Suprapubic skin (tissue), 4 donors: Measurements from ENCODE around the gene ATP5F1A. TPM values are rescaled to one million over a fixed set of nuclear protein-coding genes. Genes with fewer than 3 reads are reported as not detected.
"Not testable (repeated sequence)": the region's sequence is repeated elsewhere in the genome, so short reads cannot be mapped to it uniquely, and the experiment has no call there.

Source experiments
- DNase-seq, 2 donors: peaks; one replicate each; pipeline ENCODE4 v3.0.0-alpha.2; 2019; ENCODE audit warnings: low spot score in 2 of 2
- H3K27ac ChIP-seq: fragments of 200-600 bp; sonication (generic); one replicate; pipeline ENCODE4 v1.5.1; 2019
- H3K27me3 ChIP-seq: fragments of 200-600 bp; sonication (generic); one replicate; pipeline ENCODE4 v1.5.1; 2019
- H3K36me3 ChIP-seq: fragments of 200-600 bp; sonication (generic); one replicate; pipeline ENCODE4 v1.5.1; 2019
- H3K4me1 ChIP-seq: fragments of 200-600 bp; sonication (generic); one replicate; pipeline ENCODE4 v1.5.1; 2019
- H3K4me3 ChIP-seq: fragments of 200-600 bp; sonication (generic); one replicate; pipeline ENCODE4 v1.5.1; 2019; ENCODE audit warnings: mild to moderate bottlenecking
- H3K9me3 ChIP-seq: fragments of 200-600 bp; sonication (generic); one replicate; pipeline ENCODE4 v1.5.1; 2019
- EP300 ChIP-seq: sonication (generic); formaldehyde crosslinking; IDR thresholded peaks from one replicate; pipeline ENCODE4 v1.6.1; 2017; ENCODE audit warnings: antibody characterized with exemption
- POLR2A ChIP-seq, 2 donors: fragments of 450-650 bp; IDR thresholded peaks; one replicate each; pipeline ENCODE4 v1.6.1; 2017; ENCODE audit warnings: antibody characterized with exemption in 2 of 2, mild to moderate bottlenecking in 2 of 2, moderate library complexity in 2 of 2
- POLR2AphosphoS5 ChIP-seq, 3 donors: sonication (generic); formaldehyde crosslinking; IDR thresholded peaks; one replicate each; pipeline ENCODE4 v1.6.1; 2017; ENCODE audit warnings: antibody characterized with exemption in 3 of 3
- WGBS: methylation state at CpG from one replicate; pipeline ENCODE4 v1.1.5; 2018; 5-methylcytosine and 5-hydroxymethylcytosine counted together
- total RNA-seq, 4 donors: library from RNA; depleted of rRNA; stranded (reverse); fragments of >200 nt; gene quantifications; one replicate each; pipeline ENCODE4 v1.1.0, GENCODE V29; 2016
- TF ChIP-seq, protein P1 (sequence below), 2 donors: fragments of 200-600 bp in 1 of 2; fragments of 450-650 bp in 1 of 2; sonication (generic) in 1 of 2; IDR thresholded peaks; one replicate each; pipeline ENCODE4 v1.5.1; 2016 to 2019; ENCODE audit warnings: antibody characterized with exemption in 2 of 2, mild to moderate bottlenecking in 1 of 2, moderate library complexity in 1 of 2

Gene ATP5F1A
- total RNA-seq, 4 donors from 2014 or later = 250 to 584 (median 489) TPM

GRCh38 chr18:46130061-46130460 is 32.0 kb upstream of the ATP5F1A start:
- peaks cover 55% of the 10 kb centered on the region for H3K36me3 ChIP-seq
- no peak overlapping the region for H3K27ac ChIP-seq
- H3K9me3 ChIP-seq = no peaks in the 10 kb centered on the region
- H3K27me3 ChIP-seq = no peaks in the 10 kb centered on the region
- no peak for DNase-seq
- TF ChIP-seq POLR2AphosphoS5 (IDR thresholded peaks at IDR 0.05) (no peak), EP300 (no peak), POLR2A (IDR thresholded peaks at IDR 0.05) (no peak)
- TF ChIP-seq, protein P1, sequence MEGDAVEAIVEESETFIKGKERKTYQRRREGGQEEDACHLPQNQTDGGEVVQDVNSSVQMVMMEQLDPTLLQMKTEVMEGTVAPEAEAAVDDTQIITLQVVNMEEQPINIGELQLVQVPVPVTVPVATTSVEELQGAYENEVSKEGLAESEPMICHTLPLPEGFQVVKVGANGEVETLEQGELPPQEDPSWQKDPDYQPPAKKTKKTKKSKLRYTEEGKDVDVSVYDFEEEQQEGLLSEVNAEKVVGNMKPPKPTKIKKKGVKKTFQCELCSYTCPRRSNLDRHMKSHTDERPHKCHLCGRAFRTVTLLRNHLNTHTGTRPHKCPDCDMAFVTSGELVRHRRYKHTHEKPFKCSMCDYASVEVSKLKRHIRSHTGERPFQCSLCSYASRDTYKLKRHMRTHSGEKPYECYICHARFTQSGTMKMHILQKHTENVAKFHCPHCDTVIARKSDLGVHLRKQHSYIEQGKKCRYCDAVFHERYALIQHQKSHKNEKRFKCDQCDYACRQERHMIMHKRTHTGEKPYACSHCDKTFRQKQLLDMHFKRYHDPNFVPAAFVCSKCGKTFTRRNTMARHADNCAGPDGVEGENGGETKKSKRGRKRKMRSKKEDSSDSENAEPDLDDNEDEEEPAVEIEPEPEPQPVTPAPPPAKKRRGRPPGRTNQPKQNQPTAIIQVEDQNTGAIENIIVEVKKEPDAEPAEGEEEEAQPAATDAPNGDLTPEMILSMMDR (IDR thresholded peaks at IDR 0.05) = no peak
- H3K4me3 ChIP-seq = no peak overlapping the region
- H3K4me1 ChIP-seq = no peaks in the 10 kb centered on the region
- WGBS = 100% methylated on average over 2 of the region's 2 CpGs

GRCh38 chr18:46126625-46127024 is 28.5 kb upstream of the ATP5F1A start:
- H3K36me3 ChIP-seq = peaks cover 80% of the 10 kb centered on the region
- not testable (repeated sequence) for H3K4me1 ChIP-seq, H3K4me3 ChIP-seq, H3K27ac ChIP-seq, DNase-seq, H3K27me3 ChIP-seq, H3K9me3 ChIP-seq
- WGBS = 72% methylated on average over 4 of the region's 4 CpGs

GRCh38 chr18:46113751-46114150 is 15.7 kb upstream of the ATP5F1A start:
- 79% methylated on average over 1 of the region's 1 CpG for WGBS
- no peaks in the 10 kb centered on the region for H3K4me1 ChIP-seq
- H3K27ac ChIP-seq = no peak overlapping the region
- H3K4me3 ChIP-seq = no peak overlapping the region
- no peaks in the 10 kb centered on the region for H3K9me3 ChIP-seq
- peaks cover 11% of the 10 kb centered on the region for H3K36me3 ChIP-seq
- no peaks in the 10 kb centered on the region for H3K27me3 ChIP-seq
- TF ChIP-seq POLR2A (IDR thresholded peaks at IDR 0.05) (no peak), POLR2AphosphoS5 (IDR thresholded peaks at IDR 0.05) (no peak)
- TF ChIP-seq, protein P1 (IDR thresholded peaks at IDR 0.05) = no peak
- no peak for DNase-seq

- Histone ChIP-seq H3K4me1 (peaks cover 7% of the 10 kb centered on the region), H3K4me3 (no peak overlapping the region), H3K9me3 (no peaks in the 10 kb centered on the region), H3K27ac (no peak overlapping the region), H3K27me3 (no peaks in the 10 kb centered on the region), H3K36me3 (peaks cover 14% of the 10 kb centered on the region)
- 93% methylated on average over 3 of the region's 3 CpGs for WGBS
- DNase-seq = no peak
- no peak for TF ChIP-seq POLR2A (IDR thresholded peaks at IDR 0.05)
- no peak for TF ChIP-seq POLR2AphosphoS5 (IDR thresholded peaks at IDR 0.05)
- TF ChIP-seq, protein P1 (IDR thresholded peaks at IDR 0.05) = no peak
- no peak for TF ChIP-seq EP300
Observed at GRCh38 chr18:46110406-46110805, 12.3 kb upstream of the ATP5F1A start.

DNA sequence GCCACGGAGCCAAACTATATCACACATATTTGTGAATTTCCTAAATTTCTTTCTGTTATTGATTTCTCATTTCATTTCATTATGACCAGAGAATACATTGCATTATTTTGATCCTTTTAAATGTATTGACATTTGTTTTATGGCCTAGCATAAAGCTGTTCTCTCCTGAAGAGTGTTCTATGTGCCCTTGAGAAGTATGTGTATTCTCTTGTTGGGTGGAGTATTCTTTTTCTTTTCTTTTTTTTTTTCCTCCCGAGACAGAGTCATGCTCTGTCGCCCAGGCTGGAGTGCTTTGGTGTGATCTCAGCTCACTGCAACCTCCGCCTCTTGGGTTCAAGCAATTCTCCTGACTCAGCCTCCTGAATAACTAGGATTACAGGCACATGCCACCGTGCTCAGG is 11.3 kb upstream of the ATP5F1A start:
- no peak for DNase-seq
- Histone ChIP-seq H3K36me3 (peaks cover 6% of the 10 kb centered on the region), H3K4me3 (no peak overlapping the region), H3K27ac (no peak overlapping the region), H3K9me3 (no peaks in the 10 kb centered on the region), H3K4me1 (peaks cover 13% of the 10 kb centered on the region), H3K27me3 (no peaks in the 10 kb centered on the region)
- 91% methylated on average over 5 of the region's 5 CpGs for WGBS
- no peak for TF ChIP-seq EP300
- TF ChIP-seq POLR2AphosphoS5 (IDR thresholded peaks at IDR 0.05) = no peak
- no peak for TF ChIP-seq POLR2A (IDR thresholded peaks at IDR 0.05)
- TF ChIP-seq, protein P1 (IDR thresholded peaks at IDR 0.05) = no peak
